Body of pancreas (tissue), 4 donors: ENCODE measurements around the gene PLAC1. TPM values are rescaled to one million over a fixed set of nuclear protein-coding genes. Genes with fewer than 3 reads are reported as not detected.

ENCODE experiments used
- ATAC-seq: fragments of 150-250 bp; one replicate; pipeline ENCODE4 v1.9.1; 2016
- DNase-seq, 4 donors: peaks; one replicate each; pipeline ENCODE4 v3.0.0-alpha.2; 2019
- H3K27ac ChIP-seq, 4 donors: fragments of 200-600 bp; sonication (generic); 1 replicate in 3 of 4; 2 replicates in 1 of 4; pipeline versions ENCODE4 v1.5.1 to v1.6.1; 2016 to 2019; ENCODE audit warnings: mild to moderate bottlenecking in 1 of 4, mixed read lengths in 1 of 4, moderate library complexity in 1 of 4
- H3K27me3 ChIP-seq, 2 donors: fragments of 200-600 bp; sonication (generic); one replicate each; pipeline ENCODE4 v1.6.0; 2016; ENCODE audit warnings: mild to moderate bottlenecking in 1 of 2
- H3K36me3 ChIP-seq, 2 donors: fragments of 200-600 bp; sonication (generic); replicated peaks in 1 of 2; 2 replicates each; pipeline ENCODE4 v1.5.1; 2016; ENCODE audit warnings: low read depth in 2 of 2; ENCODE audit not compliant: insufficient read depth in 1 of 2
- H3K4me1 ChIP-seq: fragments of 200-600 bp; sonication (generic); one replicate; pipeline ENCODE4 v1.6.0; 2016
- H3K4me3 ChIP-seq, 2 donors: fragments of 200-600 bp; sonication (generic); 1 replicate in 1 of 2; 2 replicates in 1 of 2; pipeline ENCODE4 v1.5.1; 2016 to 2019
- H3K9me3 ChIP-seq, 3 donors: fragments of 200-600 bp; sonication (generic); 1 replicate in 2 of 3; 2 replicates in 1 of 3; pipeline ENCODE4 v1.5.1; 2016
- POLR2A ChIP-seq, 3 donors: fragments of 450-650 bp; IDR thresholded peaks; one replicate each; pipeline ENCODE4 v1.6.1; 2016; ENCODE audit warnings: antibody characterized with exemption in 3 of 3, mild to moderate bottlenecking in 2 of 3
- WGBS, 2 donors: methylation state at CpG; one replicate each; pipeline ENCODE4 v1.1.5; 2017; 5-methylcytosine and 5-hydroxymethylcytosine counted together
- intact Hi-C: fragments of 100-400 bp; cut with DNase I; formaldehyde crosslinking; loops from one replicate; pipeline ENCODE4 v1.15.1; 2023
- total RNA-seq, 2 donors: library from RNA; depleted of rRNA; stranded (reverse); fragments of >200 nt; gene quantifications; one replicate each; pipeline ENCODE4 v1.1.0, GENCODE V29; 2016
- TF ChIP-seq, protein P1 (sequence below), 7 experiments: fragments of 450-650 bp in 4 of 7; fragments of 200-600 bp in 3 of 7; sonication (generic) in 3 of 7; IDR thresholded peaks; one replicate each; pipeline ENCODE4 v1.5.1; 2016 to 2019; ENCODE audit warnings: antibody characterized with exemption in 7 of 7

The PLAC1 gene
- total RNA-seq, 2 donors from 2014 or later = not detected

GRCh38 chrX:134658760-134659023 is 421 bp upstream of the PLAC1 start:
- Histone ChIP-seq H3K27ac (no peak overlapping the region), H3K4me1 (no peaks in the 10 kb centered on the region), H3K27me3 (no peaks in the 10 kb centered on the region), H3K9me3 (no peaks in the 10 kb centered on the region), H3K36me3 (no peaks in the 10 kb centered on the region), H3K4me3 (no peak overlapping the region)
- 64 to 100% methylated on average over 1 of the region's 1 CpG for WGBS, 2 donors
- intact Hi-C loops = no loop called here
- TF ChIP-seq POLR2A (IDR thresholded peaks at IDR 0.05) = no peak
- TF ChIP-seq, protein P1, sequence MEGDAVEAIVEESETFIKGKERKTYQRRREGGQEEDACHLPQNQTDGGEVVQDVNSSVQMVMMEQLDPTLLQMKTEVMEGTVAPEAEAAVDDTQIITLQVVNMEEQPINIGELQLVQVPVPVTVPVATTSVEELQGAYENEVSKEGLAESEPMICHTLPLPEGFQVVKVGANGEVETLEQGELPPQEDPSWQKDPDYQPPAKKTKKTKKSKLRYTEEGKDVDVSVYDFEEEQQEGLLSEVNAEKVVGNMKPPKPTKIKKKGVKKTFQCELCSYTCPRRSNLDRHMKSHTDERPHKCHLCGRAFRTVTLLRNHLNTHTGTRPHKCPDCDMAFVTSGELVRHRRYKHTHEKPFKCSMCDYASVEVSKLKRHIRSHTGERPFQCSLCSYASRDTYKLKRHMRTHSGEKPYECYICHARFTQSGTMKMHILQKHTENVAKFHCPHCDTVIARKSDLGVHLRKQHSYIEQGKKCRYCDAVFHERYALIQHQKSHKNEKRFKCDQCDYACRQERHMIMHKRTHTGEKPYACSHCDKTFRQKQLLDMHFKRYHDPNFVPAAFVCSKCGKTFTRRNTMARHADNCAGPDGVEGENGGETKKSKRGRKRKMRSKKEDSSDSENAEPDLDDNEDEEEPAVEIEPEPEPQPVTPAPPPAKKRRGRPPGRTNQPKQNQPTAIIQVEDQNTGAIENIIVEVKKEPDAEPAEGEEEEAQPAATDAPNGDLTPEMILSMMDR (IDR thresholded peaks at IDR 0.05) = no peak
- DNase-seq (no peak), ATAC-seq (no peak)

DNA sequence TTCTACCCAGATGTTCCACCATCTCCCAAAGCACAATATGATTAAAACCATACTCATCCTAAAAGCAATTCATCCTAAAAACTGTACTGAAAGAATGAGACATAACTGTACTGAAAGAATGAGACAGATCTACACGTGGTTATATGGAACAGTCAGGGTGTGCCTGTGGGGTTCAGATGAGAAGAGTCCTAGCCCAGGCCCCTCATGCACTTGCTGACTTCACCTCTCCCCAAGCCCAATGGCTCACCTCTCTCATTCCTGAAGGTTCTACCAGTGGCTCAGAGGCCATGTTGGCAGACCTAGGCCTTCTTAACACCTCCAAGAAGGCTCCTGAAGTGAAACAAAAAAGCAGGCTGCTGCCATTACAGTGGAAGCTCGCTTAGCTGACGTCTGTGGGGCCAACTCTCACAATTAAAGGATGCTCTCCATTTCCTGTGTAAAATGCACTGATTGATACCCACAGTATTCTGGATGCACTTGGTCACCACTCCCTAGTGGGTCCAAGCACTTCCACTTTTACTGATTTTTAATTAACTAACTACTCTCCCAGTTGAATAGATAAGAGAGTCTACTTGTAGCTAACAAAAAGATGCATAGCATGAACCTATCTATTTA is 3.8 kb downstream of the PLAC1 start:
- WGBS, 2 donors = 56 to 83% methylated on average over 1 to 2 of the region's 3 CpGs
- H3K9me3 ChIP-seq = no peaks in the 10 kb centered on the region
- intact Hi-C loops = no loop called here
- TF ChIP-seq POLR2A (IDR thresholded peaks at IDR 0.05) = no peak
- H3K4me1 ChIP-seq = no peaks in the 10 kb centered on the region
- no peak overlapping the region for H3K4me3 ChIP-seq
- DNase-seq (no peak), ATAC-seq (no peak)
- H3K36me3 ChIP-seq = no peaks in the 10 kb centered on the region
- H3K27me3 ChIP-seq = no peaks in the 10 kb centered on the region
- H3K27ac ChIP-seq = no peak overlapping the region

DNA sequence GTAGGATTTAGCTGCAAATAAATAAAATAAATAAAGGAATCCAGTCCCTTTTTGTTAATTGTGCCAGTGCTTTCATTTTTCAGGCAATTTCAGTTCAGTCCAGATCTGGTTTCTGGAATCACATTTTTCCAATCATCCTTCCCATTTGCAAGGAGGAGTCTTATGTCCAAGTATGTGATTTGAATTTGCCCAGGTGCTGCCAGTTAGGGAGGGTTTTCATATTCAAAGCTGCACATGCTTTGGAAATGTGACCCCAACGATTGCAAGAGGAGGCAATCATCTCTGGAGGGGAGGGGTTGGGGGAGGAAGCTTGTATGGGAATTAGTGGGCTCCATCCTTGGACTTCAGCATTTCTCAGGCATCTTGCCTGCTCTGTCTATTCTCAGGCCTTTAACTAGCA is 4.4 kb downstream of the PLAC1 start:
- Histone ChIP-seq H3K4me1 (no peaks in the 10 kb centered on the region), H3K36me3 (no peaks in the 10 kb centered on the region), H3K27me3 (no peaks in the 10 kb centered on the region), H3K27ac (no peak overlapping the region), H3K4me3 (no peak overlapping the region), H3K9me3 (no peaks in the 10 kb centered on the region)
- 30 to 40% methylated on average over 1 of the region's 1 CpG for WGBS, 2 donors
- intact Hi-C loops = no loop called here
- TF ChIP-seq, protein P1 (IDR thresholded peaks at IDR 0.05) = no peak
- TF ChIP-seq POLR2A (IDR thresholded peaks at IDR 0.05) = no peak
- DNase-seq (no peak), ATAC-seq (no peak)

DNA sequence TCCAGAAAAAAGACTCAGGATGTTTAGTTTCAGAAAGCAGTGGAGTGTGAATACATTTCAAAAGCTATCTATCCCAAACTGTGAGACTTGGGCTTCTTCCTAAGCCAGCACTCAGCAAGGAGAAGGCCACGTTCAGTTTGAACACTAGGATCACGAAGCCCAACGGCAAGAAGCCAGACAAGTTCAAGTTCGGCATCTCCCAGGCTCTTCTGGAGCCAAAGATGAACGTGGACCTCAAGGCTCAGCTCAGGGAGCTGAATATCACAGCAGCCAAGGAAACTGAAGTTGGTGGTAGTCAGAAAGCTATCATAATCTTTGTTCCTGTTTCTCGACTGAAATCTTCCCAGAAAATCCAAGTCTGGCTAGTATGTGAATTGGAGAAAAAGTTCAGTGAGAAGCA is 7.6 kb downstream of the PLAC1 start:
- Histone ChIP-seq H3K27me3 (no peaks in the 10 kb centered on the region), H3K36me3 (no peaks in the 10 kb centered on the region), H3K9me3 (no peaks in the 10 kb centered on the region), H3K27ac (no peak overlapping the region), H3K4me1 (no peaks in the 10 kb centered on the region), H3K4me3 (no peak overlapping the region)
- no peak for DNase-seq
- TF ChIP-seq, protein P1 (IDR thresholded peaks at IDR 0.05) = no peak
- no peak for TF ChIP-seq POLR2A (IDR thresholded peaks at IDR 0.05)
- ATAC-seq = no peak
- 54 to 76% methylated on average over 6 of the region's 6 CpGs for WGBS, 2 donors
- intact Hi-C loops = no loop called here

DNA sequence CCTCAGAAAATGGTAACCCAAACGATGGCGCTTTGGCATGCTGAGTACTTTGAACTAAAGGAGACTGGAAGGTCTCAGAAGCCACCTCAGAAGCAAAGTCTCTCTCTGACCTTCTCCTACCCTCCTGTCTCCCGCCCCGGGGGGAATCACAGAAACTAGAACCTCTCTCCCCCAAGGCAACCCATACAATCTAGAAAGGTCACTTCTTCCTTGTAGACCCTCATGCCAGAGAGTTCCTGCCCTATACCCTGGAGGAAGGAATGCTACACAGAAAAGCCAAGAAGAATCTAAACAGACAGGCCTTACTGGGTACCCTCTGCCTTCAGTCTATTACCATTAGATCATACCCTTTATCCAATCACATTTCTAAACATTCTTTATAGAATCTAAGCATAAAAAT is 8.5 kb downstream of the PLAC1 start:
- DNase-seq (no peak), ATAC-seq (no peak)
- Histone ChIP-seq H3K4me3 (no peak overlapping the region), H3K4me1 (no peaks in the 10 kb centered on the region), H3K27me3 (no peaks in the 10 kb centered on the region), H3K9me3 (no peaks in the 10 kb centered on the region), H3K36me3 (no peaks in the 10 kb centered on the region), H3K27ac (no peak overlapping the region)
- TF ChIP-seq, protein P1 (IDR thresholded peaks at IDR 0.05) = no peak
- 97 to 100% methylated on average over 1 to 4 of the region's 4 CpGs for WGBS, 2 donors
- intact Hi-C loops = no loop called here
